Effector memory CD8-positive, alpha-beta T cell (primary cell): ENCODE data around the gene FN3KRP.

ENCODE experiments used
- ATAC-seq: fragments of 150-1000 bp; cut with Tn5 transposase; replicated peaks from 2 replicates; pipeline ENCODE4 v1.10.0; 2021; ENCODE audit warnings: mild to moderate bottlenecking, moderate library complexity
- DNase-seq, 3 experiments: peaks; one replicate each; pipeline ENCODE4 v3.0.0; 2021
- H3K27ac Mint-ChIP-seq, 2 donors: one replicate each; pipeline ENCODE4 v1.8.0; 2022; ENCODE audit warnings: mild to moderate bottlenecking in 2 of 2, mixed read lengths in 2 of 2, moderate library complexity in 2 of 2
- H3K27me3 Mint-ChIP-seq, 2 donors: one replicate each; pipeline ENCODE4 v1.8.0; 2022; ENCODE audit warnings: mixed read lengths in 2 of 2
- H3K36me3 Mint-ChIP-seq: one replicate; pipeline ENCODE4 v1.8.0; 2022; ENCODE audit warnings: mild to moderate bottlenecking, moderate library complexity, mixed read lengths; ENCODE audit not compliant: insufficient read depth
- H3K4me1 Mint-ChIP-seq, 2 donors: one replicate each; pipeline ENCODE4 v1.8.0; 2022; ENCODE audit warnings: low read depth in 2 of 2, mixed read lengths in 2 of 2
- H3K4me3 Mint-ChIP-seq, 2 donors: one replicate each; pipeline ENCODE4 v1.8.0; 2022; ENCODE audit warnings: mild to moderate bottlenecking in 2 of 2, mixed read lengths in 2 of 2, moderate library complexity in 2 of 2
- H3K9me3 Mint-ChIP-seq, 2 donors: one replicate each; pipeline ENCODE4 v1.8.0; 2022; ENCODE audit warnings: mixed read lengths in 2 of 2

The FN3KRP gene

GRCh38 chr17:82775001-82775823 is 58.7 kb downstream of the FN3KRP start:
- peak overlapping the region; percentile 76 for H3K4me3 Mint-ChIP-seq
- DNase-seq, result peak; percentile 36 to 54 (median 41)
- peaks cover 19 to 23% of the 10 kb centered on the region in 2 donors for H3K4me1 Mint-ChIP-seq
- peak; percentile 96 for ATAC-seq
- no peaks in the 10 kb centered on the region for H3K9me3 Mint-ChIP-seq
- peak overlapping the region; percentile 84 to 85 for H3K27ac Mint-ChIP-seq
- peaks cover 9% of the 10 kb centered on the region for H3K36me3 Mint-ChIP-seq
- no peaks in the 10 kb centered on the region for H3K27me3 Mint-ChIP-seq

GRCh38 chr17:82776454-82776853 is 59.9 kb downstream of the FN3KRP start:
- peak overlapping the region; percentile 52 to 54 for H3K4me3 Mint-ChIP-seq
- no peaks in the 10 kb centered on the region for H3K9me3 Mint-ChIP-seq
- H3K27me3 Mint-ChIP-seq, result no peaks in the 10 kb centered on the region
- DNase-seq, result peak in 1 of 3 experiments; percentile 16
- ATAC-seq, result peak; percentile 31
- peaks cover 19 to 23% of the 10 kb centered on the region in 2 donors for H3K4me1 Mint-ChIP-seq
- H3K27ac Mint-ChIP-seq, result peak overlapping the region; percentile 30 to 85
- H3K36me3 Mint-ChIP-seq, result peaks cover 9% of the 10 kb centered on the region
